IPS DF 19.7 (cell line): ENCODE results near the gene CNNM3.
"Not testable (repeated sequence)": the region's sequence is repeated elsewhere in the genome, so short reads cannot be mapped to it uniquely, and the experiment has no call there.

Experiments used
- DNase-seq: peaks from one replicate; pipeline ENCODE4 v3.0.0-alpha.2; 2013; ENCODE audit warnings: low read depth, low spot score

Gene CNNM3

GRCh38 chr2:96816127-96816835, at the start of gene CNNM3:
CNNM3 (plus strand) TSS chr2:96816268; CDS start chr2:96816278, 10 bp downstream.
- DNase-seq: no peak

- DNase-seq: no peak
Measured at GRCh38 chr2:96767135-96767871, 48.8 kb upstream of the CNNM3 start.

GRCh38 chr2:96768083-96768561, 47.9 kb upstream of the CNNM3 start:
- no peak for DNase-seq

- DNase-seq: no peak
Measured at GRCh38 chr2:96769814-96770213, 46.3 kb upstream of the CNNM3 start.

GRCh38 chr2:96770442-96771202, 45.4 kb upstream of the CNNM3 start:
- no peak for DNase-seq

GRCh38 chr2:96771796-96772618, 44.1 kb upstream of the CNNM3 start:
- no peak for DNase-seq

GRCh38 chr2:96772903-96773671, 43.0 kb upstream of the CNNM3 start:
- no peak for DNase-seq

- DNase-seq: no peak
Measured at GRCh38 chr2:96773922-96774321, 42.1 kb upstream of the CNNM3 start.

- no peak for DNase-seq
Measured at GRCh38 chr2:96775160-96775559, 40.9 kb upstream of the CNNM3 start.

GRCh38 chr2:96783388-96783787, 32.7 kb upstream of the CNNM3 start:
- DNase-seq: no peak

- no peak for DNase-seq
Measured at GRCh38 chr2:96787411-96787810, 28.7 kb upstream of the CNNM3 start.

- no peak for DNase-seq
Measured at GRCh38 chr2:96788442-96789244, 27.4 kb upstream of the CNNM3 start.

- DNase-seq: no peak
Measured at GRCh38 chr2:96789245-96789617, 26.8 kb upstream of the CNNM3 start.

- no peak for DNase-seq
Measured at GRCh38 chr2:96792772-96793749, 23.0 kb upstream of the CNNM3 start.

GRCh38 chr2:96795076-96795475, 21.0 kb upstream of the CNNM3 start:
- DNase-seq: no peak

- not testable (repeated sequence) for DNase-seq
Measured at GRCh38 chr2:96796497-96796896, 19.6 kb upstream of the CNNM3 start.

GRCh38 chr2:96797066-96797625, 18.9 kb upstream of the CNNM3 start:
- DNase-seq: no peak
